MCF 10A (cell line): ENCODE results near the gene TP53BP1. TPM values are rescaled to one million over a fixed set of nuclear protein-coding genes. Genes with fewer than 3 reads are reported as not detected.

Experiments
- BruUV-seq: library from RNA; stranded (reverse); fragments of 400-500 nt; replicated peaks from 2 replicates; lab custom pipeline; 2021; lab: Mats Ljungman, UMichigan
- CTCF ChIA-PET: fragments of 300-600 bp; sonication (Branson Sonifier 250); formaldehyde crosslinking; extraction: SDS; loops from one replicate; lab custom pipeline; 2021; ENCODE audit warnings: antibody characterized with exemption, inconsistent platforms; lab: Yijun Ruan, JAX
- POLR2A ChIA-PET: fragments of 300-600, 350-650 bp; sonication (Branson Sonifier 250); formaldehyde crosslinking; extraction: SDS; loops from one replicate; lab custom pipeline; 2020; ENCODE audit warnings: antibody characterized with exemption, inconsistent platforms; lab: Yijun Ruan, JAX
- DNase-seq: peaks from one replicate; pipeline ENCODE4 v3.0.0-alpha.2; 2018; ENCODE audit not compliant: unreplicated experiment
- H3K27ac Mint-ChIP-seq: one replicate; pipeline ENCODE4 v1.8.0; 2022; ENCODE audit warnings: mild to moderate bottlenecking, low read depth, mixed read lengths; ENCODE audit not compliant: unreplicated experiment
- H3K27me3 Mint-ChIP-seq: one replicate; pipeline ENCODE4 v1.8.0; 2022; ENCODE audit warnings: mixed read lengths; ENCODE audit not compliant: insufficient read depth, unreplicated experiment
- H3K36me3 Mint-ChIP-seq: one replicate; pipeline ENCODE4 v1.8.0; 2022; ENCODE audit warnings: mild to moderate bottlenecking, moderate library complexity, mixed read lengths; ENCODE audit not compliant: insufficient read depth, unreplicated experiment
- H3K4me1 Mint-ChIP-seq: one replicate; pipeline ENCODE4 v1.8.0; 2022; ENCODE audit warnings: mixed read lengths; ENCODE audit not compliant: insufficient read depth, unreplicated experiment
- H3K4me3 Mint-ChIP-seq: one replicate; pipeline ENCODE4 v1.8.0; 2022; ENCODE audit warnings: mild to moderate bottlenecking, moderate library complexity, mixed read lengths; ENCODE audit not compliant: unreplicated experiment
- H3K9me3 Mint-ChIP-seq: one replicate; pipeline ENCODE4 v1.8.0; 2022; ENCODE audit warnings: mixed read lengths; ENCODE audit not compliant: unreplicated experiment
- intact Hi-C: fragments of 100-400 bp; cut with micrococcal nuclease; formaldehyde crosslinking; loops from 2 replicates; pipeline ENCODE4 v1.14.1; 2022
- total RNA-seq: library from RNA; stranded (reverse); gene quantifications from 2 replicates; pipeline ENCODE4 v1.2.3, GENCODE V29; 2022
- TF ChIP-seq, protein P1 (sequence below): fragments of 200-600 bp; IDR thresholded peaks from one replicate; pipeline ENCODE4 v1.8.0; 2022; ENCODE audit warnings: antibody characterized with exemption, mild to moderate bottlenecking; ENCODE audit not compliant: unreplicated experiment

TP53BP1 gene
- total RNA-seq, 1 experiment from 2014 or later = 38.8 TPM

- no peaks in the 10 kb centered on the region for H3K27me3 Mint-ChIP-seq
- no peak overlapping the region for H3K27ac Mint-ChIP-seq
- no TSS peak for BruUV-seq
- H3K36me3 Mint-ChIP-seq = peaks cover 44% of the 10 kb centered on the region
- H3K4me3 Mint-ChIP-seq = no peak overlapping the region
- CTCF ChIA-PET = interaction anchor here (0.5 to 5.4 kb wide), 12 partner anchors 8 to 629 kb away, joined by 3 to 46 read pairs (median 4); no protein-coding TSS in a partner anchor
- H3K9me3 Mint-ChIP-seq = no peaks in the 10 kb centered on the region
- POLR2A ChIA-PET = interaction anchor here (0.7 to 2.4 kb wide), 14 partner anchors 8 to 1938 kb away, joined by 3 to 11 read pairs (median 5); partner anchors contain the start of genes ELL3, HYPK, SERF2 and TP53BP1
- TF ChIP-seq, protein P1, sequence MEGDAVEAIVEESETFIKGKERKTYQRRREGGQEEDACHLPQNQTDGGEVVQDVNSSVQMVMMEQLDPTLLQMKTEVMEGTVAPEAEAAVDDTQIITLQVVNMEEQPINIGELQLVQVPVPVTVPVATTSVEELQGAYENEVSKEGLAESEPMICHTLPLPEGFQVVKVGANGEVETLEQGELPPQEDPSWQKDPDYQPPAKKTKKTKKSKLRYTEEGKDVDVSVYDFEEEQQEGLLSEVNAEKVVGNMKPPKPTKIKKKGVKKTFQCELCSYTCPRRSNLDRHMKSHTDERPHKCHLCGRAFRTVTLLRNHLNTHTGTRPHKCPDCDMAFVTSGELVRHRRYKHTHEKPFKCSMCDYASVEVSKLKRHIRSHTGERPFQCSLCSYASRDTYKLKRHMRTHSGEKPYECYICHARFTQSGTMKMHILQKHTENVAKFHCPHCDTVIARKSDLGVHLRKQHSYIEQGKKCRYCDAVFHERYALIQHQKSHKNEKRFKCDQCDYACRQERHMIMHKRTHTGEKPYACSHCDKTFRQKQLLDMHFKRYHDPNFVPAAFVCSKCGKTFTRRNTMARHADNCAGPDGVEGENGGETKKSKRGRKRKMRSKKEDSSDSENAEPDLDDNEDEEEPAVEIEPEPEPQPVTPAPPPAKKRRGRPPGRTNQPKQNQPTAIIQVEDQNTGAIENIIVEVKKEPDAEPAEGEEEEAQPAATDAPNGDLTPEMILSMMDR = no peak
- DNase-seq = peak; percentile 17
- intact Hi-C loops = loop anchor here (1.0 kb wide), 2 partner anchors 73 to 336 kb away; no protein-coding TSS in a partner anchor
- H3K4me1 Mint-ChIP-seq = peaks cover 6% of the 10 kb centered on the region
Observed at GRCh38 chr15:43441316-43441715, 51.6 kb downstream of the TP53BP1 start.

DNA sequence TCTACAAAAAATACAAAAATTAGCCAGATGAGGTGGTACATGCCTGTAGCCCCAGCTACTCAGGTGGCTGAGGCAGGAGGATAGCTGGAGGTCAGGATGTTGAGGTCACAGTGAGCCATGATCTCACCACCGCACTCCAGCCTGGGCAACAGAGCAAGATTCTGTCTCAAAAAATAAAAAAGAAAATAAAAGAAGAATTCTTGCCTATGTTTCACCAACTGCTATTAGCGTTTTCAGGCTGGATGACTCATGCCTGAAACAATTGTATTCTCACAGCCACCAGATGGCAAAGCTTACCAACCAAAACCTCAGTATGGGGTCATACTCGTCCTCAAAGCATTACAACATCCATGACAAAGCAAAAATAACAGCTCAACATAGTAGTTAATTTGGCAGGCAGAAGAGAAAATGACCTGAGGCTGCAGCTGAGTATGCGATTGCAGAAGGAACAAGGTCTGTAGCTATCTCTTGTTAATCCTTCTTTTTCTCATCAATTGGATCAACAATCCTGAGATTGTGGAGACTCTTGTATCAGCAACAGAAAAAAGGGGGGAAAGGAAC, 52.2 kb downstream of the TP53BP1 start:
- Mint-ChIP-seq H3K27me3 (no peaks in the 10 kb centered on the region), H3K4me1 (peaks cover 6% of the 10 kb centered on the region), H3K36me3 (peaks cover 46% of the 10 kb centered on the region), H3K27ac (no peak overlapping the region), H3K9me3 (no peaks in the 10 kb centered on the region), H3K4me3 (no peak overlapping the region)
- POLR2A ChIA-PET = interaction anchor here (0.7 to 2.4 kb wide), 16 partner anchors 8 to 1938 kb away, joined by 3 to 11 read pairs (median 5); partner anchors contain the start of genes ELL3, HYPK, MFAP1 and SERF2
- TF ChIP-seq, protein P1 = peak; percentile 61
- BruUV-seq = no TSS peak
- DNase-seq = peak; percentile 97
- CTCF ChIA-PET = interaction anchor here (0.5 to 5.4 kb wide), 16 partner anchors 9 to 629 kb away, joined by 3 to 46 read pairs (median 4); partner anchors contain the start of gene HYPK
- intact Hi-C loops = loop anchor here (1.0 kb wide), 2 partner anchors 74 to 336 kb away; no protein-coding TSS in a partner anchor

GRCh38 chr15:43439268-43439667, 53.7 kb downstream of the TP53BP1 start:
- intact Hi-C loops = no loop called here
- H3K4me1 Mint-ChIP-seq = peaks cover 6% of the 10 kb centered on the region
- no peak overlapping the region for H3K27ac Mint-ChIP-seq
- CTCF ChIA-PET = interaction anchor here (1.3 to 5.4 kb wide), 3 partner anchors 14 to 332 kb away, joined by 4 to 46 read pairs (median 10); no protein-coding TSS in a partner anchor
- TF ChIP-seq, protein P1 = no peak
- DNase-seq = no peak
- peaks cover 45% of the 10 kb centered on the region for H3K36me3 Mint-ChIP-seq
- no peaks in the 10 kb centered on the region for H3K9me3 Mint-ChIP-seq
- H3K4me3 Mint-ChIP-seq = no peak overlapping the region
- no peaks in the 10 kb centered on the region for H3K27me3 Mint-ChIP-seq
- no TSS peak for BruUV-seq
- POLR2A ChIA-PET = interaction anchor here (2.4 kb wide), 1 partner anchor 73 kb away, joined by 5 read pairs; no protein-coding TSS in a partner anchor

DNA sequence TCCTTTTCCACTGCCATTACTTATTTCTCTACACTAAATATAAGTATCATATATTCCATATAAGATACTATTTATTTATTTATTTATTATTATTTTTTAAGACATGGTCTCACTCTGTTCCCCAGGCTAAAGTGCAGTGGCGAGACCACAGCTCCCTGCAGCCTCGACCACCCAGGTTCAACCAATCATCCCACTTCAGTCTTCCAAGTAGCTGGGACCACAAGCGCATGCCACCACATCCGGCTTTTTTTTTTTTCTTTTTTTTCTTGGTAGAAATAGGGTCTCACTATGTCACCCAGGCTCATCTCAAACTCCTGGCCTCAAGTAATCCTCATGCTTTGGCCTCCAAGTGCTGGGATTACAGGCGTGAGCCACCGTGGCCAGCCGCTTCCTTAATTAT, 56.6 kb downstream of the TP53BP1 start:
- intact Hi-C loops = no loop called here
- TF ChIP-seq, protein P1 = no peak
- Mint-ChIP-seq H3K27ac (no peak overlapping the region), H3K4me3 (no peak overlapping the region), H3K4me1 (peaks cover 5% of the 10 kb centered on the region), H3K36me3 (peaks cover 65% of the 10 kb centered on the region), H3K27me3 (no peaks in the 10 kb centered on the region), H3K9me3 (no peaks in the 10 kb centered on the region)
- ChIA-PET POLR2A (no interaction called here), CTCF (interaction anchor here (0.6 to 1.5 kb wide), 2 partner anchors 19 to 85 kb away, joined by 3 read pairs; no protein-coding TSS in a partner anchor)
- DNase-seq = no peak
- no TSS peak for BruUV-seq
